Epithelial cell of esophagus (primary cell): ENCODE data around the gene EPSTI1.
"Not testable (repeated sequence)": the region's sequence is repeated elsewhere in the genome, so short reads cannot be mapped to it uniquely, and the experiment has no call there.

Experiments
- DNase-seq: peaks from one replicate; pipeline ENCODE4 v3.0.0; 2010; ENCODE audit warnings: low read depth
- H3K4me3 ChIP-seq: 2 replicates; pipeline ENCODE4 v1.5.1; 2011; ENCODE audit warnings: mild to moderate bottlenecking, low read length, control low read depth
- TF ChIP-seq, protein P1 (sequence below): IDR thresholded peaks from 2 replicates; pipeline ENCODE4 v1.5.1; 2011; ENCODE audit warnings: low read depth, mild to moderate bottlenecking, low read length, control low read depth, inconsistent platforms; ENCODE audit not compliant: insufficient read depth; ENCODE audit errors: missing control alignments

EPSTI1 gene, protein sequence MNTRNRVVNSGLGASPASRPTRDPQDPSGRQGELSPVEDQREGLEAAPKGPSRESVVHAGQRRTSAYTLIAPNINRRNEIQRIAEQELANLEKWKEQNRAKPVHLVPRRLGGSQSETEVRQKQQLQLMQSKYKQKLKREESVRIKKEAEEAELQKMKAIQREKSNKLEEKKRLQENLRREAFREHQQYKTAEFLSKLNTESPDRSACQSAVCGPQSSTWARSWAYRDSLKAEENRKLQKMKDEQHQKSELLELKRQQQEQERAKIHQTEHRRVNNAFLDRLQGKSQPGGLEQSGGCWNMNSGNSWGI

DNA sequence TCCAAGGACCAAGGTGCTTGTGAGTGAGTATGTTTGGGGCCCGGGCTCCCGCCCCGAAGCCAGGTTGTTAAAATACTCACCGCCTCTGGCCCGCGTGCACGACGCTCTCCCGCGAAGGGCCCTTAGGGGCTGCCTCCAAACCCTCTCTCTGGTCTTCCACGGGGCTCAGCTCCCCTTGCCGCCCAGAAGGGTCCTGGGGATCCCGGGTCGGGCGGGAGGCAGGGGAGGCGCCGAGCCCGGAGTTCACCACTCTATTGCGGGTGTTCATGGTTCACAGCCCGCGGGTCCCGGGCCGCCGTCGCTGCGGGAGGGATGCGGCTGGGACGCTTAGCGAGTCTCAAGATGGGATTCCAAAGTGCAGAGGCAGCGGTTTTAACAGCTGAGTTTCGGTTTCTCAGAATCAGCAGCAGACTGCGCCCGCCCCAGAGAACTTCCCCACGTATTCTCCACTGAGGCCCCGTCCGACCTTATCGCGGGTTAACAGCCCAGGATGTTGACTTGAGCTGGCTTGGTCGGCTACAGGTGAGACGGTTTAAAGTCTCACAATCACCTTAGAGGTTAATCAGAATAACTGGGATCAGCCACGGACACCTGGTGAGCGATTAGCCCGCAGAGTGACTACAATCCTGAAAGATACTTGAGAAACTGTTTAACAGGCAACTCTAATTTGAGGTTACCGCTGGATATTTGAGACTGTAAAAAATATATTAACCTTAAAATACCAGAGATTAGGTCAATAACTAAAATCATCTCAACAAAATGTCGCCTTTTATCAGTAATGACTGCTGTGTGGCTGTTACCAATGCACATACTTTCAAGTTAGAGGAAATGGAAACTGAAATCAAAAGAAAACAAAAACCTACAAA is at the start of gene EPSTI1:
Gene EPSTI1, minus strand, starts transcription at position 344 of the 866 bp plus-strand sequence. Its CDS starts 76 bp downstream, at position 268.
- H3K4me3 ChIP-seq, result peak within 1 kb of the TSS; percentile 40
- DNase-seq, result peak; percentile 50
- TF ChIP-seq, protein P1, sequence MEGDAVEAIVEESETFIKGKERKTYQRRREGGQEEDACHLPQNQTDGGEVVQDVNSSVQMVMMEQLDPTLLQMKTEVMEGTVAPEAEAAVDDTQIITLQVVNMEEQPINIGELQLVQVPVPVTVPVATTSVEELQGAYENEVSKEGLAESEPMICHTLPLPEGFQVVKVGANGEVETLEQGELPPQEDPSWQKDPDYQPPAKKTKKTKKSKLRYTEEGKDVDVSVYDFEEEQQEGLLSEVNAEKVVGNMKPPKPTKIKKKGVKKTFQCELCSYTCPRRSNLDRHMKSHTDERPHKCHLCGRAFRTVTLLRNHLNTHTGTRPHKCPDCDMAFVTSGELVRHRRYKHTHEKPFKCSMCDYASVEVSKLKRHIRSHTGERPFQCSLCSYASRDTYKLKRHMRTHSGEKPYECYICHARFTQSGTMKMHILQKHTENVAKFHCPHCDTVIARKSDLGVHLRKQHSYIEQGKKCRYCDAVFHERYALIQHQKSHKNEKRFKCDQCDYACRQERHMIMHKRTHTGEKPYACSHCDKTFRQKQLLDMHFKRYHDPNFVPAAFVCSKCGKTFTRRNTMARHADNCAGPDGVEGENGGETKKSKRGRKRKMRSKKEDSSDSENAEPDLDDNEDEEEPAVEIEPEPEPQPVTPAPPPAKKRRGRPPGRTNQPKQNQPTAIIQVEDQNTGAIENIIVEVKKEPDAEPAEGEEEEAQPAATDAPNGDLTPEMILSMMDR, result no peak

DNA sequence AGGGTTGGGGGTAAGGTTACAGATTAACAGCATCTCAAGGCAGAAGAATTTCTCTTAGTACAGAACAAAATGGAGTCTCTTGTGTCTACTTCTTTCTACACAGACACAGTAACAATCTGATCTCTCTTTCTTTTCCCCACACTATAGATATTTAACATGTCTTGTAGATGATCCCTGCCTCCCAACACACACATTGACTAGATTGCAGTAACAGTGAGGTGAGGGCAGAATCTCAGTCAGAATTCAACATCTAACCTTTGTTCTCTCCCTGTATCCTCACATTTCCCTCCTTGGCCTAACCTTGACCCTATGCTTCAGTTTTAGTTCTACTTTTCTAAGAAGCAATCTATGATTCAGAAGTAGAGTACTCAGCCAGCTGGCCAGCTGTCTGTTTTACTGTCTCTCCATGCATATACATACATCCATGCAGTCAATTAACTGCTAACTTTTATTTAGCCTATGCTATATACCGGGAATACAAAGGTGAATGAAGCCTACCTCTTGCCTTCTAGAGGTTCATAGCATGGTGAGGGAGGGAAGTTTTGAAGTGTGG is 49.4 kb upstream of the EPSTI1 start:
- no peak overlapping the region for H3K4me3 ChIP-seq
- TF ChIP-seq, protein P1, result no peak
- DNase-seq, result no peak

DNA sequence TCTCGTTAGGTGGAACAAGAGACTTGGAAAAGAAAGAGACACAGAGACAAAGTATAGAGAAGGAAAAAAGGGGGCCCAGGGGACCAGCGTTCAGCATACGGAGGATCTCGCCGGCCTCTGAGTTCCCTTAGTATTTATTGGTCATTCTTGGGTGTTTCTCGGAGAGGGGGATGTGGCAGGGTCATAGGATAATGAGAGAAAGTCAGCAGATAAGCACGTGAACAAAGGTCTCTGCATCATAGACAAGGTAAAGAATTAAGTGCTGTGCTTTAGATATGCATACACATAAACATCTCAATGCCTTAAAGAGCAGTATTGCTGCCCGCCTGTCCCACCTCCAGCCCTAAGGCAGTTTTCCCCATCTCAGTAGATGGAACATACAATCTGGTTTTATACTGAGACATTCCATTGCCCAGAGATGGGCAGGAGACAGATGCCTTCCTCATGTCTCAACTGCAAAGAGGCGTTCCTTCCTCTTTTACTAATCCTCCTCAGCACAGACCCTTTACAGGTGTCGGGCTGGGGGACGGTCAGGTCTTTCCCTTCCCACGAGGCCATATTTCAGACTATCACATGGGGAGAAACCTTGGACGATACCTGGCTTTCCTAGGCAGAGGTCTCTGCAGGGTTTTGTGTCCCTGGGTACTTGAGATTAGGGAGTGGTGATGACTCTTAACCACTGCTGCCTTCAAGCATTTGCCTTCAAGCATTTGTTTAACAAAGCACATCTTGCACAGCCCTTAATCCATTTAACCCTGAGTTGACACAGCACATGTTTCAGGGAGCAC is 48.7 kb upstream of the EPSTI1 start:
- peak; percentile 35 for DNase-seq

DNA sequence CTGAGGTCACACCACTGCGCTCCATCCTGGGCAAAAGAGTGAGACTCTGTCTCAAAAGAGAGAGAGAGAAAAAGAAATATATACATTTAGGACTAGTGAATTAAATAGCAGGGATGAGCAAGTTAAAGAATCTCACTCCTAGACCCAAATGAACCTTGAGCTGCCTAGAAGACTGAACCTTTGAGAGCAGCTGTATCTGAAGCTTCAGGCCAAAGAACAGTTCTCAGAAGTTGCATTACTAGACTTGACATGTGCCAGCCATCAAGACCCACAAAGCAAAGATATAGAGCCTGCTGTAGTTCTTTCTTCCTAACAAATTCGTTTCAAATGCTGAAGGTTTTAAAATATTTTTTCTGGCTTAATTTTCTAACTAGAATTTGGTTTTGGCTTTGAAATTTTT is 47.9 kb upstream of the EPSTI1 start:
- TF ChIP-seq, protein P1, result no peak
- H3K4me3 ChIP-seq, result no peak overlapping the region
- DNase-seq, result no peak

More for the DNA sequence above, 48.7 kb upstream of the EPSTI1 start:
- not testable (repeated sequence) for H3K4me3 ChIP-seq

DNA sequence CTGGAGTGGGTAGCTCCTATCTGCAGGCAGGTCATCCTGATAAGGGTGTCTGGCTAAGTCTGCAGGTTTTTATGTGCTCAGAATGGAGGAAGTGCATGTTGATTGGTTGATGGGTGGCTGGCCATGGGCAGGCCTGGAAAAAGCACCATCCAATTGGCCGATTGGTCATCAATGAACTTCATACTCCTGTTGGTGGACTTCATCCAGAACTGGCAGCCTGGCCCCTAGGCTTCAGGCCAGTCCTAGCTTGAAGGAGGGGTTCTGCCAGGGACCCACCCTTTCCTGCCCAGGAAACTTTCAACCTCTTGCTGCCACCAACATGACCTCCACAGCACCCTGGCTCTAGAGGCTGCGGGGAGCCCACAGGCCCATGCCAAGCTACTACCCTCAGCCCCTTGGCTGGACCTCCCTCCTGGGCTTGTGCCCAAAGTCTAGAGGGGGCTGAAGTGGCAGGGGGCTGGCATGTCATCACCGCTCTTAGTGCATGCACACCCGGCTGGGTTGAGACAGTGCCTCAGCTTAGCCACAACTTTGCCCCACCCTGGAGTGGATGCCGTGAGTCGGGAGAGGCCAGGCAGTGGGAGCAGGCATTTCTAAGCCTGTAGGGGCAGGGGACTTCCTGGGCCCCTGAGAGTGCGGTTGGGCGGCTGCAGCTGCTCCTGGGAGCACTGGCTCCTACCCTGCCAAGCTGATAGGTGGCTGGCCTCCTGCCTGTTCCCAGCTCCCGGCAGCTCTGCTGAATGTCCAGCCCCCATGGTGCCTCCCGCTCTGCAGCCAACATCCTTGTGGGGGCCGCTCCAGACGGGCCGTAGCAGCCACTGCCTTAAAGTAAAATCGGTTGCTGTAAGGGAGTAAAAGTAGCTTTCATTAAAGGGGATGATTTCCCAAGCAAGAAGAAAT is 44.6 kb upstream of the EPSTI1 start:
- TF ChIP-seq, protein P1, result no peak
- no peak overlapping the region for H3K4me3 ChIP-seq
- no peak for DNase-seq

DNA sequence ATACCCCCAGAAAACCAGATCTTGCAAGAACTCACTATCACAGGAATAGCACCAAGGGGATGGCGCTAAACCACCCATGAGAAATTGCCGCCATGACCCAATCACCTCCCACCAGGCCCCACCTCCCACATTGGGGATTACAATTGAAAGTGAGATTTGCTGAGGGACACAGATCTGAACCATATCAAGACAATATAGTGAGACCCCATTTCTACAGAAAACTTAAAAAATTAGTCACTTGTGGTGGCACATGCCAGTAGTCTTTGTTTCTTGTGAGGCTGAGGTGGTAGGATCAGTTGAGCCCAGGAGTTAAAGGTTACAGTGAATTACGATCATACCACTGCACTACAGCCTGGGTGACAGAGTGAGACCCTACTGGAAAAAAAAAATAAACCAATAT is 41.0 kb upstream of the EPSTI1 start:
- H3K4me3 ChIP-seq, result no peak overlapping the region
- TF ChIP-seq, protein P1, result no peak
- no peak for DNase-seq
